ENCODE measurements around the gene GYS1.
"Not testable (repeated sequence)": the region's sequence is repeated elsewhere in the genome, so short reads cannot be mapped to it uniquely, and the experiment has no call there.

Gene GYS1

DNA sequence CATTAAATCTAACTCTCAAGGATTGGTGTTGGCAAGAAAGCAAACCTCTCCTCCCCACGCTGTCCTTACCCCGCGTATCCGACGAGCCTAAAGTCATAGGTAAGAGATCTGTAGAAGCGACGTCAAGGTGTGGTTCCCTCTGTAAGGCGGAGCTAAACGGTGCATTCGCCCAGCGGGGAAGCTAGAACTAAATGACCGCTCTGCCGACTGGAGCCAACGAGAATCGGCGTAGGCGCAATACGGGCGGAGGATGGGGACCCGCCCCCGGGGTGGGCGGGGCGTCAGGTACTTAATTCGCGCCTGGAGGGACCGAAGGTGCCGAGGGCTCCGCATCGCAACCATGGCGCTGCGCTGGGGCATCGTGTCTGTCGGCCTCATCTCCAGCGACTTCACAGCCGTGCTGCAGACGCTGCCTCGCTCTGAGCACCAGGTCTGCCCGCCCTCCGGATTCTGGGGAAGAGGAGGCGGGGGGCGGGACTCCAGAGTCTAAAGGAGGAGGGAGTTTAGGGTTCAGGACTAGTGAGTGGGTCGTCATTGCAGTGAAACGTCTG, 59.7 kb downstream of the GYS1 start, which contains the start of gene DHDH:
Gene DHDH (plus strand): TSS at position 318 of the 551 bp plus-strand sequence. CDS start 23 bp downstream, at position 341.
- DNase-seq = peak; percentile 86

DNA sequence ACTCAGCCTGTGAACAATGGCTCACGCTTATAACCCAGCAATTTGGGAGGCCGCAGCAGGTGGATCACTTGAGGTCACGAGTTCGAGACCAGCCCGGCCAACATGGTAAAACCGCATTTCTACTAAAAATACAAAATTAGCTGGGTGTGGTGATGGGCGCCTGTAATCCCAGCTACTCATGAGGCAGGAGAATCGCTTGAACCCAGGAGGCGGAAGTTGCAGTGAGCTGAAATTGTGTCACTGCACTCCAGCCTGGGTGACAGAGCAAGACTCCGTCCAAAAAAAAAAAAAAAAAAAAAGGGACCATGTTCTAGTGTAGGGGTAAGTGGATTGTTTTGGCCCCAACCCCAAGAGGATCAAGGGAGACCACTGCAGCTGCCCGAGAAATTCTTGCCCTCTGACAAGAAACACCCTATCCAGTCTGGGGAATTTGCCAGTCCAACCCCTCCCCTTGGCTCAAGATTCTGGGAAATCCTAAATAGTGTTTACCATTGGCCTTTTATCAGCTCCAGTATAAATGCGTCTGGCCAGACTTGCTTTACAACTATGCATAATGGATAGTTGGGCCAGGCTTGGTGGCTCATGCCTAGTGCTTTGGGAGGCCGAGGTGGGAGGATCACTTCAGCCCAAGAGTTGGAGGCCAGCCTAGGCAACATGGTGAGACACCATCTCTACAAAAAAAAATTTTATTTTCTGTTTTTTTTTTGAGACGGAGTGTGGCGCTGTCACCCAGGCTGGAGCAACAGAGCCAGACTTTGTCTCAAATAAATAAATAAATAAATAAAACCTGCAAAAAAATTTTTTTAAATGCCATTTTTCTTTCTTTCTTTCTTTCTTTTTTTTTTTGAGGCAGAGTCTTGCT, 64.7 kb downstream of the GYS1 start:
- no peak for DNase-seq

DNA sequence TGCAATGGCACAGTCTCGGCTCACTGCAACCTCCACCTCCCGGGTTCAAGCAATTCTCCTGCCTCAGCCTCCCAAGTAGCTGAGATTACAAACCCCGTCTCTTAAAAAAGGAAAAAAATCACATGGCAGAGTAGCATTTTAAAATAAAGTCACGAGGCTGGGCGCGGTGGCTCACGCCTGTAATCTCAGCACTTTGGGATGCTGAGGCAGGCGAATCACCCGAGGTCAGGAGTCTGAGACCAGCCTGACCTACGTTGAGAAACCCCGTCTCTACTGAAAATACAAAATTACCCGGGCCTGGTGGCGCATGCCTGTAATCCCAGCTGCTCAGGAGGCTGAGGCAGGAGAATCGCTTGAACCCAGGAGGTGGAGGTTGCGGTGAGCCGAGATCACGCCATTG, 65.4 kb downstream of the GYS1 start:
- not testable (repeated sequence) for DNase-seq

DNA sequence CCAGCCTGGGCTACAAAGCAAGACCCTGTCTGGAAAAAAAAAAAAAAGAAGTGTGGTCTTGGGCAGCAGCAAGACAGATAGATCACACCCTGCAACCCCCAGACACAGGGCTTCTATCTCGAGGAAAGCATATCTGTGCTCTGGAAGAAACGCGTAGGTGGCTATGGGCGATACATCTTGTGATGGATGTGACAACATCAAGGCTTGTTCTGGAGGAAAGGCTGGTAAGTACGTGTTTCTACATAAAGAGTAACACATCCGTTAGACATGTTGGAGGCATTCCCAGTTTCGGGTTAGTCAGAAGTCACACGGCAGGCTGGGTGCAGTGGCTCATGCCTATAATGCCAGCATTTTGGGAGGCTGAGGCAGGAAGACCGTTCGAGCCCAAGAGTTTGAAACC, 66.2 kb downstream of the GYS1 start:
- DNase-seq = no peak

DNA sequence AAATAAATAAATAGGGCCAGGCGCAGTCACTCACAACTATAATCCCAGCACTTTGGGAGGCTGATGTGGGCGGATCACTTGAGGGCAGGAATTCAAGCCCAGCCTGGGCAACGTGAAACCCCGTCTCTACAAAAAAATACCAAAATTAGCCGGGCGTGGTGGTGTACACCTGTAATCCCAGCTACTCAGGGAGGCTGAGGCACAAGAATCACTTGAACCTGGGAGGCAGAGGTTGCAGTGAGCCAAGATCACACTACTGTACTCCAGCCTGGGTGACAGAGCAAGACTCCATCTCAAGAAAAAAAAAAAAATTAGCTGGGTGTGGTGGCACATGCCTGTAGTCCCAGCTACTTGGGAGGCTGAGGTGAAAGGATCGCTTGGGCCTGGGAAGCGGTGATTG, 67.2 kb downstream of the GYS1 start:
- DNase-seq = not testable (repeated sequence)

DNA sequence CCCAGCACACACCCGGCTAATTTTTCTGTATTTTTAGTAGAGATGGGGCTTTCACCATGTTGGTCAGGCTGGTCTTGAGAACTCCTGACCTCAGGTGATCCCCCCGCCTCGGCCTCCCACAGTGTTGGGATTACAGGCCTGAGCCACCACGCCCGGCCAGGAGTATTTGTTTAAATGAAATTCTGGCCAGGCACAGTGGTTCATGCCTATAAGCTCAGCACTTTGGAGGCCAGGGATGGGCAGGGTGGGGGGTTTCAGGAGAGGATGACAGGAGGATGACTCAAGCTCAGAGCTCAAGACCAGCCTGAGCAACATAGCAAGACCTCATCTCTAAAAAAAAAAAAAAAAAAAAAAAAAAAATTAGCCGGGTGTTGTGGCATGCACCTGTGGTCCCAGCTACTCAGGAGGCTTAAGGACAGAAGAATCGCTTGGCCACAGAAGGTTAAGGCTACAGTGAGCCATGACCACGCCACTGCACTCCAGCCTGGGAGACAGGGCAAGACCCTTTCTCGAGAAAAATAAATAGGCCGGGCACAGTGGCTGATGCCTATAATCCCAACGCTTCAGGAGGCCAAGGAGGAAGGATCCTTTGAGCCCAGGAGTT, 67.8 kb downstream of the GYS1 start:
- DNase-seq = no peak

DNA sequence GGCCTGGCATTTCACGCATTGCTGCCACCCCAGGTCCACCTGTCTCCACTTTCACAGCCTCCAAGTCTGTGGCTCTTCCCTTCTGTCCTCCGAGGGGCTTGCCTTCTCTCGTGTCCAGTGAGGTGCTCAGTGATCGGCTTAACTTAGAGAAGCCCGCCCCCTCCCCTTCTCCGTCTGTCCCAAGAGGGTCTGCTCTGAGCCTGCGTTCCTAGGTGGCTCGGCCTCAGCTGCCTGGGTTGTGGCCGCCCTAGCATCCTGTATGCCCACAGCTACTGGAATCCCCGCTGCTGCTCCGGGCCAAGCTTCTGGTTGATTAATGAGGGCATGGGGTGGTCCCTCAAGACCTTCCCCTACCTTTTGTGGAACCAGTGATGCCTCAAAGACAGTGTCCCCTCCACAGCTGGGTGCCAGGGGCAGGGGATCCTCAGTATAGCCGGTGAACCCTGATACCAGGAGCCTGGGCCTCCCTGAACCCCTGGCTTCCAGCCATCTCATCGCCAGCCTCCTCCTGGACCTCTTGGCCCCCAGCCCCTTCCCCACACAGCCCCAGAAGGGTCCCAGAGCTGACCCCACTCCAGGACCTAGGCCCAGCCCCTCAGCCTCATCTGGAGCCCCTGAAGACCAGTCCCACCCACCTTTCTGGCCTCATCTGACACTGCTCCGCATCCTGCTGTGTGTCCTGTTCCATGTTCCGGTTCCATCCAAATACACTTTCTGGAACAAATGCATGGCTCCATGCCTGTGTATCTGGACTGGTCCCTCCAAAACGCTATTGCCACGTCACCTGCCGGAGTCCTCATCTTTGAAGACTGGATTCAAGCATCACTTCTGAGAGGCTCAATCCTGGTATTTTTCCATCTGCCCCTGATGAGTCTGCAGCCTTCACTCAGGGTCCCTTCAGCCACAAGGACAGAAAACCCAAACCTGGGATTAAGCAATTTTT, 70.3 kb downstream of the GYS1 start:
- no peak for DNase-seq

DNA sequence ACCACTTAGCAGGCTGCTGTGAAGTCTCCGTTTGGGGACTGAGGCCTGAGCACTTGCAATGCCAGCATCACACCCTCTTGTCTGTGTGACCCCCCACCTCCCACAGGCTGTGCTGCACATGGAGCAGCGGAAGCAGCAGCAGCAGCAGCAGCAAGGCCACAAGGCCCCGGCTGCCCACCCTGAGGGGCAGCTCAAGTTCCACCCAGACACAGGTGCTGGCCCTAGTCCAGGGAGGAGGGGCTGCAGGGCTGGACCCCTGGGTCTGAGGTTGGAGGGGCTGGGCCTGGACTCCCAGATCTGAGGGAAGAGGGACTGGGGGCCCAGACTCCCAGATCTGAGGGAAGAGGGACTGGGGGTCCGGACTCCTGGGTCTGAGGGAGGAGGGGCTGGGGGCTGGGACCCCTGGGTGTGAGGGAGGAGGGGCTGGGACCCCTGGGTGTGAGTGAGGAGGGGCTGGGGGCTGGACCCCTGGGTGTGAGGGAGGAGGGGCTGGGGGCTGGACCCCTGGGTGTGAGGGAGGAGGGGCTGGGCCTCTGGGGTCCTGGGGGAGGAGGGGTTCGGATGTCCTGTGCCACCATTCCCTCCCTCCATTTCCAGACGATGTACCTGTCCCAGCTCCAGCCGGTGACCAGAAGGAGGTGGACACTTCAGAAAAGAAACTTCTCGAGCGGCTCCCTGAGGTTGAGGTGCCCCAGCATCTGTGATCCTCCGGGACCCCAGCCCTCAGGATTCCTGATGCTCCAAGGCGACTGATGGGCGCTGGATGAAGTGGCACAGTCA, 71.2 kb downstream of the GYS1 start:
- no peak for DNase-seq

DNA sequence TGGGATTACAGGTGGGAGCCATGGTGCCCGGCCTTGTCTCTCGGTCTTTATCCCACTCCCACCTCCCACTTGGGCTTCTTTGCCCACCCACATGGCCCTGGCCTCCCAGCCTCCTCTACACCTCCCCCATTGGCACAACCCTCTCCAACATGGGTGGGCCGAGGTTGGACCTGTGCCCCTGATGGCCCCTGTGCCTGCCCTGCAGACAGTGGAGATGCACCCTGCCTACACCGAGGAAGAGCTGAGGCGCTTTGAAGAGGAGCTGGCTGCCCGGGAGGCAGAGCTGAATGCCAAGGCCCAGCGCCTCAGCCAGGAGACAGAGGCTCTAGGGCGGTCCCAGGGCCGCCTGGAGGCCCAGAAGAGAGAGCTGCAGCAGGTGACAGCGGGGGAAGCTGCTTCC, 72.2 kb downstream of the GYS1 start:
- DNase-seq = no peak

DNA sequence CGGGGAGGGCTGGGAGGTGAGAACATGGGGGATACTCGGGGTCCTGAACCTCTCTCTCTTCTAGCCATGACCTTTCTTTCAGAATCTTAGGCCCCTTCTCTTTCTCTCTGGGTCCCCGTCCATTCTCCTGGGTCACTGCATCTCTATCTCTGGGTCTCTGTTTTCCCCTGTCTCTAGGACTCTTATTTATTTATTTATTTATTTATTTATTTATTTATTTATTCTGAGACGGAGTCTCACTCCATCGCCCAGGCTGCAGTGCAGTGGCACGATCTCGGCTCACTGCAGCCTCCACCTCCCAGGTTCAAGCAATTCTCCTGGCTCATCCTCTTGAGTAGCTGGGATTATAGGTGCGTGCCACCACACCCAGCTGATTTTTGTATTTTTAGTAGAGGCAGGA, 73.8 kb downstream of the GYS1 start:
- not testable (repeated sequence) for DNase-seq

DNA sequence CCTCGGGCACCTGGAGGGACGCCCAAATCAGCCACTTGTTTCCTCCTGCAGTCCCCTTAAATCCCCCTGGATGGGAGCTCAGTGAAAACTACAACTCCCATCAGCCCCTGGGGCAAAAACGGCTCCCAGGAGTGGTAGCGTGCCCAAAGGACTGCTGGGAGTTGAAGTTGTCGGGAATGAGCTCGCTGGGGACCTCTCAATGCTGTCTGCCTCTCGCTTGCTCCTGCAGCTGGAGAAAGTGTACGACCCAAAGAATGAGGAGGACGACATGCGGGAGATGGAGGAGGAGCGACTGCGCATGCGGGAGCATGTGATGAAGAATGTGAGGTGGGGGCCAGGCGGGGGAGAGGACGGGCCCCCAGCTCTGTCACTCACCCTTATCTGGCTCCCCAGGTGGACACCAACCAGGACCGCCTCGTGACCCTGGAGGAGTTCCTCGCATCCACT, 74.3 kb downstream of the GYS1 start:
- DNase-seq = no peak
